NOMO-1 treated with DMSO at 0.1 percent for 48 hours (cell line): ENCODE measurements around the gene TCF4.
A peak's percentile ranks its signal among the peaks of the same experiment; 100 is the strongest.

Experiments
- DNase-seq: peaks from one replicate; lab custom pipeline; 2025; ENCODE audit not compliant: unreplicated experiment; lab: John Stamatoyannopoulos, UW

Gene TCF4

DNA sequence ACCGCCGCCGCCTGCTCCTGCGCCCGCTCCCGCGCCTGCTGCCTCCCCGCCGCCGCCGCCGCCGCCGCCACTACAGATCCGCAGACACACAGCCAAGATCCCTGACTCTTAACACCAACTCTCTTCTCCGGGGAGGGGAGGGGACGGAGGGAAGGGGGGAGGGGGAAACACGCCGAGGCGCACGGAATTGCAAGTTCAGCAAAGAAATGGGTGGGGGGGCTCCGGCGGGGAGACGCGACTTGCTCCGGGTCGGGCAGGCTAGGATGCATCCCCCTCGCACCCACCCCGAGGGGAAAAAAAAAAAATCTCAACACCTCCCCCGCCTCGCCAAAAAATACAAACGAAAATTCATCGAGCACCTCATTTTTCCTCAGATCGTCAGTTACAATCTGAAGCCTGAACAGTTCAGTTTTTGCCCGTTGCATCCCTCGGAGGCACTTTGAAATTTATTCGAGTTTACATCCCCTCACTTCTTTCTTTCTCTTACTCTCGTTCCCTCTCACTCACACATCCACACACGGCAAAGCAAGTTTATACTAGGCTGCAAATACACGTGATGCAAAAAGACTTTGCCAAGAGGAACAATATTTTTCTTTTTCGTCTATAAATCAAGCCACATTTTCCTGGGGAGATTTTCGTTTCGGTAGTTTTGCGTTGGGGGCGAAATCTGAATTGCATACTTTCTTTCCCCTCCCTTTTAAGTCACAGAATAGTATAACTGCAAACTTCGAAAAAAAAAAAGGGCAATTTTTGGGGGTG is at the start of gene TCF4:
TSS of gene TCF4 (minus strand) at position 82 of the 759 bp plus-strand sequence. CDS start 1,076 bp downstream, outside the sequence.
- DNase-seq: peak; percentile 14

DNA sequence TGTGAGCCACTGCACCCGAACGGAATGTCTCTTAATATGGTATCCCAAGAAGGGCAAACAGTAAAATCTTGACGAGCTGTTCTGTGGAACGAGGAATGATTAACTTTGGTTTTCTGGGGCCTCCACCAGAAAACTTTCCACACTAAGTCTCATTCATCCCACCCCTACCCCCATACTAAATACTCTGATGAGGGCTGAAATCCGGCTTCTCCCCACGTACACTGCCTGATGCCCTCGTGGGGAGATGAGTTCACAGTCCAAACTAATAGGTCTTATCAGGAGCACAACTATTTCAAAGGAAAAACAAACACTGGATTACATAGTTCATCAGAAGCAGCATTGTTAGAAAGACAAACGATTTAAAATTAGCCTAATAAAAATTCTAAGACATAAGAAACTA is 49.2 kb upstream of the TCF4 start:
- DNase-seq: no peak

DNA sequence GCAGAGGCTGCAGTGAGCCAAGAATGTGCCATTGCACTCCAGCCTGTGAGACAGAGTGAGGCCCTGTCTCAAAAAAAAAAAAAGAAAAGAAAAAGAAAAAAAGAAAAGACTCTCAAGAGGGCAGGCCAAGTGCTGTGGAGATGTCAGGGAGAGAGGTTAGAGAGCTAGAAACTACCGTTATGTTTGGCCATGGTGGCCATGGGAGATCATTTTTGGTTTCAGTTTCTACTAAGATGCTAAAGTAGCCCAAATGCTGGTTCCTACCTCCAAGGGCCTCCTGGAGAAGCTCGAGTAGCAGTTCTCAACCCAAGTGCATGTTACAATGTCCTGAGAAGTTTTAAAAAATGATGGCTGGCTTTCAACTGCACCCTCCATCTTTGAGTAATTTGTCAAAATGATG is 47.4 kb upstream of the TCF4 start:
- DNase-seq: no peak

DNA sequence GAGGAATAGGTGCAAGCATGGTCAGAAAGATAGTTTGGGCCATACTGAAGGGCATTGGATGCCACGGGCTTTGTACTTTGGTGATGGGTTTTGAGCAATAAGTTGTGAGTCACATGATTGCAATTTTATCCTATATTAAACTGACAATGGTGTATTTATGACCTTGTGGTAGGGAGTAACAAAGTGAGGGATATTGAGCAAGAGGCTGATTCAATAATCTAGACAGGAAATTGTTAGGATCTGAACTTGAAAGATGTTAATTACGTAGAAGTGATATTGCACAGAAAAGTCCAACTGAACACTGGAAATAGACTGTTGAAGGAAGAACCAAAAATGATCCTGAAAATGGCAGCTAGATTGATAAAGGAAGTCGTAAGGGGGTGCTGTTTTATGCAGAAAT is 46.6 kb upstream of the TCF4 start:
- DNase-seq: peak; percentile 98

DNA sequence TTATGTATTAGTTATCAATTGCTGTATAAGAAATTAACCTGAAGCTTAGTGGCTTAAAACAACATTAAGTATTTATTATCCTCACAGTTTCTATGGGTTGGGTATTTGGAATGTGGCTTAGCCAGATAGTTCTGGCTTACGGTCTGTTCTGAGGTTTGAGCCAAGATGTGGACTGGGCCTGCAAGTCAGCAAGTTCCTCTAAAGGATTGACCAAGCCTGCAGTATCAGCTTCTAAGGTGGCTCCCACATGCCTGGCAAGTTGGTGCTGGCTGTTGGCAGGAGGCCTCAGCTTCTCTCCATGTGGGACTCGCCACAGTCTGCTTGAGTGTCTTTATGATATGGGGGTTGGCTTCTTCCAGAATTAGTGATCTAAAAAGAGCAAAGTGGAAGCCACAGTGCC is 45.0 kb upstream of the TCF4 start:
- no peak for DNase-seq

DNA sequence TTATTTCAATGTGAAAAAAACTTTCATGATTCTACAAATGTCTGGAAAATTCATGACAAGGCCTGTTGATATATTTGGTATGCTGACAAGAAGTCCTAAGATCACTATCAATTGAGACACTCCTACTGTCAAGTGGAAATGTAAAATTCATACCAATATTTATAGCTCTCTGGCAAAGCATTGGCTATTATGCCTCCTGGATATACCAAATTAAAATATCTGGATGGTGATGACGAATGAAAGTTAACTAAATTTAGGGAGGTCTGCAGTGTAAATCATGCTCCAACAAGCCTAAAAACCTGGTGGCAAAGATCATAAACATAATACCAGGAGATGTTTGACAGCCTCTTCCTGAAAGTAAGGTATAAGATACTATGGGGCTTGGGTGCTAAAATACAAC is 41.1 kb upstream of the TCF4 start:
- DNase-seq: no peak

DNA sequence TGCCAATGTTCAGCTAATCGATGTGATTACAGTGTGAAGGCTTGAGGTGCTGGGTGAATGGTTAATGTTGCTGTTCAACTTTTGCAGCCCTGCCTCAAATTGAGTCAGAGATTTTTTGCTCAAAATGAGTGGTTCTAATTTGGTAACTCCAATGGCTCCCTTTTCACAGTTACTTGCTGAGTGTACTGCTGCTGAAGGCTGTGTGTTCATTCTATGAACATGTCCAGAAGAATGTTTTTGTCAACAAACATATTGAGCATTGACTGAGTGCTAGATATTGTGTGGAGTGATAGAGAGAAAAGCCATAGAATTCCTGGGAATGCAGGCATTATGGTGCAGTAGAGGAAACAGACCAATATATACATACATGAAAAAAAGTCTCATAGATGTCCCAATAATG is 39.0 kb upstream of the TCF4 start:
- no peak for DNase-seq

DNA sequence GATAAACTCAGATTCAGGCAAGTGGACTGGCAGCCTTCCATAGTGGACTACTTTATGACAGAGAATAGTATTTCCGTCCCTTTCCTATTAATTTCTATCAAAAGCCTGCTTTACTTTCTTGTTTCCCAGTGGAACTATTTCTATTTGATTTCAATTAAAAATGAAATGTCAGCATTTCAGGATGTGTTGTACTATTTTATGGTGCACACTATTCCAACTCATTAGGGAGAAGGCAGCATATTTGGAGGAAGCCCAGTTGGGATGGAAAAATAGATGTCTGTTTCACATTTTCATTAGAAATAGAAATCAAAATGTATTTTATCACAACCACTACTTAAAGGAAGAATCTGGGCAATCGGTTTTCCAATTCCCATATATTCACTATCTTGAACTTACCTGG is 37.9 kb upstream of the TCF4 start:
- no peak for DNase-seq

DNA sequence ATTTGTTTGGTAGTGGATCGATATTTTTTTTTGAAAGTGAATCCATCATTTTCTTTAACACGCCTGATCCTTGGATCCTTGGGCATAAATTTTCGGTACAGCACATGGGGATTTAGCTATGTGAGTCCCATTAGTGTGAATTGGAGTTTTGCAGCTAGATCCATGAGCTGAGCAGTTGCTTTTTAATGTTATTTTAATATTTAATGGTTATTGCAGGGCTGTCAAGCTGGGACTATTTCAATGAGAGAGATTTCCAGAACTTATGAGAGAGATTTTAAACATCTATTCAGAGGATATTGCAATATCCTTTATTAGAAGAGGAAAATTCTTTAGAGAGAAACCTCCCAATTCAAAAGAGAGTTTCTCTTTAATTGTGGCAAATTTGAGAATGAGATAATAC is 35.6 kb upstream of the TCF4 start:
- no peak for DNase-seq

DNA sequence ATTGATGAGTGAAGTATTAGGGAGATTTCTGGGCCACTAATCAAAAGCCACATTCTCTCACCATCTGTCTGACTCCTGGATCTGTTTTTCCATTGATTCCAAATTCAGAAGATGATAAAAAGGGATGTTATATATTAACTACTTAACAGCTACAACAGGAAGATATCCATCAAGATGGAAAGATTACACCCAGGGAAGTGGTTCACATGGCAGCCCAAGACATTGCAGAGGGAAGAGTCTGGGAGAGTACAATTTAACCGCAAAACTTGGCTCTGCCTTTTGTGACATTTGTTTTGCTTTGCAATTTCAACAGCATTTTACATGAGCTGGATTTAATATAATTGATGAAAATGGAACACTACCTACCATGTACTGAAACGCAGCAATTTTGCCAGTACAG is 22.5 kb upstream of the TCF4 start:
- DNase-seq: no peak

DNA sequence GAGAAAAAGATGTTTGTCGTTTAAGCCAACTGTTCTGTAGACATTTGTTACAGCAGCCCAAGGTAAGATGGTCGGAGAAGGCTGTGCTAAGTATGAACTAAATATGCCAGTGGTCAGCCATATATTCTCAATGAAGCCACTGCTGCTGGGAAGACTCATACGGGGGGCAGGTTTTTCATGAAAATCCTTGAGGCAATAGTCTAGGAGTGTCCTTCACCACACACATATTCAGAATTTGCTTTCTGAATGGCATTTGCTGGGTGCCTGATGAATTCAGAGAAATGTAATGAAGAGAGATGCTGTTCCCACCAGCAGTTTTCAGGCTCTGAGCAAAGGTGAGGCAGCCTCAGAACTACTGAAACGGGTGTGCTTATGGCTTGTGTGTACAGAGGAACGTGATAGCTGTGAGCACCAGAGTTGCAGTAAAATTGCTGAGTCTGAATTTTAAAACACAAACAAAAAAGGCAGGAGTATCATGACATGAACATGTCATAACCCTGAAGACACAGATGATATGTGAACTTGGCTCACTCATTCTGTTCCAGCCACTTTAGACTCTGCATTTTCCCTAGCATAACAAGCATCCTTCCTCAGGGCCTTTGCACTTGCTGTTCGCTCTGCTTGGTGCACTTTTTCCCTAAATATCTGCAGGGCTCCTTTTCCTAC is 21.3 kb upstream of the TCF4 start:
- DNase-seq: no peak

DNA sequence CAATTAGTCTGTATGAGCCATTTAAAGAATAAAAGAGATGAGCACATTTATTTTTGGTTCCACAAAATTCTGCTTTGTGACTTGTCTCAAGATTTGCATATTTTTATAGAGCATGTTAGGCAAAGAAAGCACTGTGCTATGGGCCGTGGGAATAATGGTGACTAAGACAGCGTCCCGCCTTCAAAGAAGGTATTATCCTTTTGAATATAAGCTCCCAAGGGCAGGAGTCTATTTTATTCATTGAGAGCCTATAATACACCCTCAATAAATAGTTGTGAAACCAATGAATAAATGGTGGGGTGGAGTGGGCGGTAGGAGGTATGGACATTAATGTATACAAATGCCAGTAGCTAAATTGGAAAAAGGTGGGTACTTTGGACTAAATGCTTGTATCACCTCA is 20.5 kb upstream of the TCF4 start:
- no peak for DNase-seq

DNA sequence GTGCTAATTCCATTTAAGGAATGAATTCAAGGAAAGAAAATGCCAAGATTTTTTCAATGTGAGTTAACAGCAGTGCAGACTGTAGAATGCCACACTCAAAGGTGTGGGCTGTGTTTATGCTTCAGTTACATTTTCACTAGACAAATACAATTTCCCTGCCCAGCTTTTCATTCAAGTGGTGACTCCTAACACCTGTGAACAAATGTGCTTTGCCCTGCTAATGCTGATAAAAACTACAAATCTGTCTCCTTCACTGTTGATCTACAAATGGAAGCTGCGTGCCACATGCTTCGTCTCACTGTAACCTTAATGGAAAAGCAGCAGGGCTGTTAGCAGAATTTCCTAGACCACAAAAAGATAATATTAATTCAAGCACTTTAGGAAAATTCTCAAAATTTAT is 19.8 kb upstream of the TCF4 start:
- no peak for DNase-seq

DNA sequence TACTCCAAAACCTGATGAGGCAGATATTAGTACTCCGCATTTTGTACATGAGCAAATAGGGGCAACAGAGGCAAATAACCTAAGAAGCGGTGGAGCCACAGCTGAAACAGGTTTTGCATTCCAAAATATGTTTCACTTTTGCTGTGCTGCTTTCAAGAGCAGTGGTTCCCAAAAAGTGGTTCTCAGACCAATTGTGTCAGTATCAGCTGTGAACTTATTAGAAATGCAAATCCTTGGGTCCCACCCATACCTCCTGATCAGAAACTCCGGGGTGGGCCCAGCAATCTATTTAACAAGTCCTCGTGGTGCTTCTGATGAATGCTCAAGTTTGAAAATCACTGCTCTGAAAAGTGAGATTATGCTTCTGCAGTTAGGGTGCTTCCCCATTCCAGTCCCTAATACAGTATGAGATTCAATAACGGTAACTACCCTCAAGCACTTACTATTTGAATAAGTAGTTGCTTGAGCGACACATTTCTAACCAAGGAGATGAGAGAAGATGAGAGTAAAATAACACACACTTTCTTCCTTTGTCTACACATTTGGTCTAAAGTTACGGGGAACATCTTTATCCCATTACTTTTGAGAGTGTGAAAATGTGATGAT is 17.8 kb upstream of the TCF4 start:
- DNase-seq: no peak

DNA sequence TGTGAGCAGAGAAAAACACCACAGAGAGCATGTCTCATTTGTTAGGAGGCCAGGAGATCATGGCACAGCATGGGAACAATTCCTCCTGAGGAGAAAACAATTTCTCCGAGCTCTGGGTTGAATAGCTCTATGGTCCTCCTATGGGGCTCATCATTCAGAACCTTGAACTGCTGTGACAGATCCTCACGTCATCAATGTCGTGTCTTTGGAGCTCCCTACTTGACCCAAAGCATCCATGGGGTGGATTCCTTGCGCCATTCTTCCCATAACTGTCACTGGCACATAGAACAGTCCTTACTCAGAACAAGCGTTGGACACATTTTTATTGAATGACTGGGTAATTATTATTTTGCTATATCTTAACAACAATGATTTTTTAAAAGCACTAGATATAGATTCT is 15.8 kb upstream of the TCF4 start:
- no peak for DNase-seq

DNA sequence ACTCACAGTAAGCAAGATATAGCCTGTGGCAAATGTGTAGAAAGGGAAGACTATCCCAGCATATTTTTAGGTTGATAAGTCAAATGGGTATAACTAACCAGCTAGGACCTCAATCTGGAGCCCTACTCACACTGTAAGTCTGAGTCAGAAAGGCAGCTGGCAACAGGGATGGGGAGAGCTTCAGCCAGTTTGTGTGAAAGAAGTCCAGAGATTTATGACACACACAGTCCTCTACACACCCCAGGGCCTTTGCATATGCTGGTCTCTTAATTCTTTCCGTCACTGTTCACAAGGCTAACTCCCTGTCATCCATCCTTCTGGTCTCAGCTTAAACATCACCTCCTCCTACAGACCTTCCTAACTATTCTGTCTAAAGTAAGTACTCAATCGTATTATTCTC is 5.9 kb upstream of the TCF4 start:
- no peak for DNase-seq

DNA sequence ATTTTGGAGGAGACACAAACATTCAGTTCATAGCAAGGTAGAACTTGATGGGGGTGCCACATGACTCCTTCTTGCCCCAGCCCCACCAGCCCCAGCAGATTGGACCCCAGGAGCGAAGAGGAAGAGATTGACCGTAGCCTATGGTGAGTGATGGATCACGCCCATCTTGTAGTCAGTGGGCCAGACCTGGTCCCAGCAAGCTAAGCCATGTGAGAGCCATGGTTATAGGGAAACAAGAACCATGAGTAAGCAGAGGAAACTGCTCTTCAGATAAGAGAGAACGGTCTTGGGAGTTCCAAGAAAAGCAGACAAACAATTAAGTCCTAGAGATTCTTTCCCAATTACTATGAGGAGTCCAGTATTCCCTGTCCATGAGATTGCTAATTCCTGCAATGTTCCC is 4.6 kb upstream of the TCF4 start:
- DNase-seq: no peak

DNA sequence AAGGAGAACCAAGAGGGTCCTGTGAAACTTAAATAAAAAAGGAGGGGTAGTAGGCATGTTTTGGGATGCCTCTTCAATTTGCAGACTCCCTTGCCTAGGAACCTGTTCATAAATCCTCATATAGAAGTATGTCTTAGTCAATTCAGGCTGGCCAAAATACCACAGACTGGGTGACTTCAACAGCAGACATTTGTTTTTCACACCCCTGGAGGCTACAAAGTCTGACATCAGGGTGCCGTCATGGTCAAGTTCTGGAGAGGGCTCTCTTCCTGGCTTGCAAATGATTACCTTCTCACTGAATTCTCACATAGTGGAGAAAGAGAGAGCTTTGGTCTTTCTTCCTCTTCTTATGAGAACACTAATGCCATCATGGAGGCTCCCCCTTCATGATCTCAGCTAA is 4.1 kb upstream of the TCF4 start:
- no peak for DNase-seq

DNA sequence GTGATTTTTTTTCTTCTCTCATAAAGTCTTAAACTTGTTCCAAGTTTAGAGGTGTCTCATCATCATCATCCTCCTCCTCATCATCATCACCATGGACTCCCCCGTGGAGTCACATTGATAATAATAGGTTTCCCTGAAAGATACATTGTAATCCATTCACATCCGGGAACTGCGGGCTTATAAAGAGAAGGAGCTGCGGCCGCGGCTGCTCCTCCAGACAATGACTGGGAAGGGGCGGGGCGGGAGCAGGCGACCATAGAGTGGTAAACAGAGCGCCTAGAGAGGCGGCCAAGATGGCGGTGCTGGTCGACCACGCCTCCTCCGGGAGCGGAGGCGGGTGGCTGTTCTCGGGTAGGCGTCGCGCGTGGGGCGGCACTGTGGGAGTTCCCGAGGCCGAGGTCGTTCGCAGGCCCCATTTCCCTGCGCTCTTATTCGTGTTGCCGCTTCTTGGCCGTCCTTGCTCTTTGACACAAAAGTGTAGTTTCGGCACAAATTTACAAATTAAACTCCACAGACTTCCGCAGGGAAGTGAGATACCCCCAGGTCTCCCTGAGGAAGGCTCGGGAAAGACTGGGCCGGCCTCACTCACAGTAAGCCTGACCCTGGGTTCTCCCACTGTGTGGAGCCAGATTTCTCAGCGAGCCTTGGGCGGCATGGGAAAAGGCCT is 1.8 kb upstream of the TCF4 start:
- peak; percentile 12 for DNase-seq

DNA sequence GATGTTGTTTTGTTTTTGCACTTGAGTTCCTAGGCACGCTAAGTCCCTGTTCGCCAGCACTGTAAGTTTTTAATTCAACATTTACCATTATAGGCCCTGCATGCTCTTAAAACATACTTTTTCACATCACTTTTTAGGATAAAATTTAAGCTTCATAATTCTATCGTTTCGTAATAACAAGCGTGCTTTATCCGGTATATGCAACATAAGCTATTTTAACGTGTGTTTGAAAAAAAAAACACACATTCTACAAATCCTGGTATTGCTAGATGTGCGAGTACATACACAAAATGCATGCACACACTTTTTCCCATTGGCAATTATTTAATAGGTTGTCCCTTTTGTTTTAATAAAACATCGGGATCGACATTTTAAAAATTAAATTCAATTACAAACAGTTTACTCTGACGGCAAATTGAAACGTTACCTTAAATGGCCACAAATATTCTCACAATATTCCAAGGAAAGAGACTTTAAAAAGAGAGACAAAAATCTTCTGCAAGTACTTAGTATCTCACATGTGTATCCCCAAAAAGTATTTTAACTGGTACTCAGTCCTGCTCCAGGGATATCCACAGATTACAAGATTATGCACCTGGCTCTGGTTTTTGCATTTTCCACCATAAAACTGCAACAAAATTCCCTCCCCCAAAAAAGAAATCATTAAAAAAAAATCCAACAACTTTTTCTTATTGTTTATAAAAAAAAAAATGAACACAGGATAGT is 1.0 kb upstream of the TCF4 start:
- no peak for DNase-seq

DNA sequence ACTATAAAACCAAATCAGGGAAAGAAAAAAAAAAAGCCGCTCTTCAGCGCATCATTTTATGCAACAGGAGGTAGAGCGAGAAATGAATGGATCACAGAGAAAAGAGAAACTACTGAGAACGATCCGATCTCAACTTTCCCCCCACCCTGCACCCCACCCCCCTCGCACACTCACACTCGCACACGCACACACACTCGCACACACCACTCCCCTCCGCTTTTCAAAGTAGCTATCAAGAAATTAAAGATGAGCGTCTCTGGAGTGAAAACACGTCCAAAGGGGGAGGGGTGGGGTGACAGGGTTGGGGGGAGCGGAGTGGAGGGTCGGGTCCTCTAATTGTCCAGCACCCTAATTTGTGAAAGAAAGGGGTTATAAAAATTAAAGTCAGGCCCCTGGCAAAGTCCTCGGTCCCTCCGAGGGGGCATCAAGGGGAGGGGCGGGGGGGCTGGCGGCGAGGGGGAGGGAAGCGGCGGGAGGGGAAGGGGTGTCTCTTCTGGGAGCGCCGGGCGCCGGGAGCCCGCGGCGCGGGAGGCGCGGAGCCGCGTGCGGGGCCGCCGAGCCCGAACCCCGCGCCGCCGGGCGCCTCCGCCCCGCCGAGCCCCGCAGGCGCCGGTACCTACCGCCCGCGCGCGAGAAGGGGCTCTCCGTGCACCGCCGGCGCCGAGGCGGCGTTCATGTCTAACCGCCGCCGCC is 428 bp downstream of the TCF4 start:
- DNase-seq: no peak
